Measurements from ENCODE around the gene OGT.
A peak's percentile ranks its signal among the peaks of the same experiment; 100 is the strongest.

OGT gene

GRCh38 chrX:71622576-71623450, 89.9 kb downstream of the OGT start:
- ChIA-PET CTCF (interaction anchor here (0.6 to 0.8 kb wide), 3 partner anchors 12 to 405 kb away, joined by 3 to 6 read pairs (median 3); no protein-coding TSS in a partner anchor), POLR2A (no interaction called here)
- no peaks in the 10 kb centered on the region for H3K36me3 ChIP-seq (ENCODE audit: control insufficient read depth in 2 of 2, insufficient read depth in 1 of 2, low read length in 2 of 2)
- H3K9me3 ChIP-seq (ENCODE audit: control insufficient read depth, insufficient read depth, low read depth, low read length): no peaks in the 10 kb centered on the region
- H3K4me1 ChIP-seq (ENCODE audit: control insufficient read depth, insufficient read depth, low read length): no peaks in the 10 kb centered on the region
- no peak for TF ChIP-seq REPIN1 (tag by site-specific recombination; IDR thresholded peaks at IDR 0.05; ENCODE audit: low read depth)
- 0 out of 2 replicates have a peak, but pooled peaks have one; percentile 17 for TF ChIP-seq ZNF341 (tag by site-specific recombination; IDR thresholded peaks at IDR 0.05; ENCODE audit: low read depth)
- peak; percentile 29; the same call in 1 of the 2 replicates for TF ChIP-seq CTCF (tag by site-specific recombination; IDR thresholded peaks at IDR 0.05)
- H3K27ac ChIP-seq (ENCODE audit: extremely low read depth, low read depth, low read length): no peak overlapping the region
- H3K4me3 ChIP-seq (ENCODE audit: low read depth, low read length): no peak overlapping the region

GRCh38 chrX:71623714-71624113, 90.8 kb downstream of the OGT start:
- H3K4me3 ChIP-seq (ENCODE audit: low read depth, low read length): no peak overlapping the region
- H3K36me3 ChIP-seq (ENCODE audit: control insufficient read depth in 2 of 2, insufficient read depth in 1 of 2, low read length in 2 of 2): no peaks in the 10 kb centered on the region
- no peak overlapping the region for H3K27ac ChIP-seq (ENCODE audit: extremely low read depth, low read depth, low read length)
- H3K9me3 ChIP-seq (ENCODE audit: control insufficient read depth, insufficient read depth, low read depth, low read length): no peaks in the 10 kb centered on the region
- TF ChIP-seq CTCF (tag by site-specific recombination; IDR thresholded peaks at IDR 0.05): no peak
- TF ChIP-seq KLF1 (tag by site-specific recombination; IDR thresholded peaks at IDR 0.05): peak; percentile 52; the same call in 1 of the 2 replicates
- ChIA-PET POLR2A (no interaction called here), CTCF (no interaction called here)
- no peaks in the 10 kb centered on the region for H3K4me1 ChIP-seq (ENCODE audit: control insufficient read depth, insufficient read depth, low read length)

- no peak overlapping the region for H3K4me3 ChIP-seq (ENCODE audit: low read depth, low read length)
- POLR2A ChIA-PET: no interaction called here
- no peak overlapping the region for H3K27ac ChIP-seq (ENCODE audit: extremely low read depth, low read depth, low read length)
- H3K36me3 ChIP-seq (ENCODE audit: control insufficient read depth in 2 of 2, insufficient read depth in 1 of 2, low read length in 2 of 2): no peaks in the 10 kb centered on the region
- TF ChIP-seq ZNF266 (tag by site-specific recombination; IDR thresholded peaks at IDR 0.05; ENCODE audit: low read depth): no peak
- TF ChIP-seq MEIS1 (CRISPR knock-in tag; IDR thresholded peaks at IDR 0.05; ENCODE audit: borderline replicate concordance): no peak
- TF ChIP-seq ZNF596 (tag by site-specific recombination; IDR thresholded peaks at IDR 0.05): no peak
- no peak for TF ChIP-seq ZNF792 (tag by site-specific recombination; IDR thresholded peaks at IDR 0.05)
- TF ChIP-seq PRDM2 (tag by site-specific recombination; IDR thresholded peaks at IDR 0.05; ENCODE audit: borderline replicate concordance): no peak
- TF ChIP-seq ZNF157 (tag by site-specific recombination; IDR thresholded peaks at IDR 0.05): no peak
- TF ChIP-seq ZFP3 (tag by site-specific recombination; IDR thresholded peaks at IDR 0.05; ENCODE audit: low read depth): no peak
- TF ChIP-seq ZNF37A (tag by site-specific recombination; IDR thresholded peaks at IDR 0.05): no peak
- H3K4me1 ChIP-seq (ENCODE audit: control insufficient read depth, insufficient read depth, low read length): no peaks in the 10 kb centered on the region
- no peaks in the 10 kb centered on the region for H3K9me3 ChIP-seq (ENCODE audit: control insufficient read depth, insufficient read depth, low read depth, low read length)
- CTCF ChIA-PET: no interaction called here
Measured at GRCh38 chrX:71625471-71625870, 92.6 kb downstream of the OGT start.

Data from HEK293 (cell line).